GM12801 (cell line): Measurements from ENCODE around the gene TSGA10.

Experiments used
- CTCF ChIP-seq: IDR thresholded peaks from one replicate; pipeline ENCODE4 v1.5.1; 2011; ENCODE audit warnings: control low read depth; ENCODE audit not compliant: insufficient read length; ENCODE audit errors: extremely low read depth

The TSGA10 gene

GRCh38 chr2:99154643-99155536 is at the start of gene TSGA10, which contains the start of gene LIPT1:
TSGA10 (minus strand) TSS chr2:99154942; CDS start chr2:99109439, 45,503 bp downstream.
LIPT1 (plus strand) TSS chr2:99154967; CDS start chr2:99161958, 6,991 bp downstream.
- TF ChIP-seq CTCF: no peak

GRCh38 chr2:99201959-99202678 is 47.4 kb upstream of the TSGA10 start:
- TF ChIP-seq CTCF: no peak

- TF ChIP-seq CTCF: no peak
Measured at GRCh38 chr2:99200076-99200800, 45.5 kb upstream of the TSGA10 start.

DNA sequence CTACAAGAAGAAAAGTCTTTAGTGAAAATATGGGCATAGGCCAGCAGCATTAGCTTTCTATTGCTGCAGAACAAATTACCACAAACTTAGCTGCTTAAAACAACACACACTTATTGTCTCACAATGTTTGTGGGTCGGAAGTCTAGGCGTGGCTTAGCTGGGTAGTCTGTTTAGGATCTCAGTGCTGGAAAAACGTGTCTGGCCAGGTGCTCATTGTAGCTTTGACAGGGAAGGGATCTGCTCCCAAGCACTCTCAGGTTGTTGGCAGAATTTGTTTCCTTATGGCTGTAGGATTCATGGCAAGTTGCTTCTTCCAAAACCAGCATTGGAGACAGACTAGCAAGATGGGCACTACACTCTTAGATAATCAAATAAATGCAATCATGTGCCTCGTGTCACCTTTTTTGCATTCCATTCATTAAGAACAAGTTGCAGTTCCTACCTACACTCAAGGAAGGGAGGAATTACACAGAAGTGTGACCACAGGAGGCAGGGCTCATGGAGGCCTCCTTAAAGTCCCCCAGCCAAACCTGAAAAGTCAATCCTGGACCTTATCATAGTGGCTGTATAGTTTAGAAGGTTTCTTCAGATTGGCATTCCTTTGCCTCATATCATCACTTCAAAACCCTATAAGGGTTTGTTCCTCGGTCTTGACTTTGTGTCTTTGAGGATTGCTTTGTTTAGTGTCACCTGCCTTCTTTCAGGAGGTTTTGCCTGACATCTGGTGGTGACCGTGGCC is 43.5 kb upstream of the TSGA10 start:
- no peak for TF ChIP-seq CTCF

DNA sequence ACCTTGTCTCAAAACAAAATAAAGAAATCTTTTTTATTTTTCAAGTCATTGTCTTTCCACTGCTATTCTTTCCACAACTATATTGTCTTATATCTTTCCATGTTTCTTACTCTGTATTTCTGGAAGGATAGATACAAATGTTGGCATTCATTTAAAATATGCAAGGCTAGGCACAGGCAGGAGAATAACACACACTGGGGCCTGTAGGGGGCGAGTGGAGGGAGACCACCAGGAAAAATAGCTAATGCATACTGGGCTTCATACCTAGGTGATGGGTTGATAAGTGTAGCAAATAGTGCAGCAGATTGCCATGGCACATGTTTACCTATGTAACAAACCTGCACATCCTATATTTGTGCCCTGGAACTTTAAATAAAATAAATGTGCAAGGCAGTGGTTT is 35.8 kb upstream of the TSGA10 start:
- no peak for TF ChIP-seq CTCF

DNA sequence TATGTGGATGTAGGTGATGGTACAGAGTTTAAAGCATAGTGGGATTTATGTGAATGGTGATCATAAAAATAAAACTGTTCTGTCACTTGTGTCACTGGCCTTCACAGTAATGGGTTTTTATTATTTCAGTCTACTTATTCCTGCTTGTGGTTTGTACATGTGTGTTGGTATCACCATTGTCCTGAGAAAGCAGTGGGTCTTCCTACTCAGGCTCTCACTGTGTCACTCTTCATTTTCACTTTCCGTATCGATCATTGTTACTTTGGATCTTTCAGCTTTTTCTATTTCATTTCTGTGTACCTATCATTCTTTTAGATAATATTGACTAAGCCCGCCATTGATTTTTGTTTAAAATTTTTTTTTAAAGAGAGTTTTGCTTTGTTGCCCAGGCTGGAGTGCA is 33.6 kb upstream of the TSGA10 start:
- no peak for TF ChIP-seq CTCF
